Fibroblast of lung (primary cell): Measurements from ENCODE around the gene ZKSCAN4. TPM values are rescaled to one million over a fixed set of nuclear protein-coding genes. Genes with fewer than 3 reads are reported as not detected.

Source experiments
- DNase-seq, 2 donors: peaks; one replicate each; pipeline versions ENCODE4 v3.0.0 to v3.0.0-alpha.2; 2010; ENCODE audit warnings: low read depth in 2 of 2
- H2AFZ ChIP-seq: 2 replicates; pipeline ENCODE4 v1.5.1; 2012; ENCODE audit warnings: low read length, control low read depth, inconsistent platforms
- H3K27ac ChIP-seq: 2 replicates; pipeline ENCODE4 v1.5.1; 2011; ENCODE audit warnings: low read length, control low read depth; ENCODE audit not compliant: insufficient read depth
- H3K27me3 ChIP-seq: 2 replicates; pipeline ENCODE4 v1.5.1; 2011; ENCODE audit warnings: mild to moderate bottlenecking, low read length; ENCODE audit not compliant: control insufficient read depth, insufficient read depth
- H3K36me3 ChIP-seq: 2 replicates; pipeline ENCODE4 v1.5.1; 2011; ENCODE audit warnings: low read length; ENCODE audit not compliant: control insufficient read depth, insufficient read depth
- H3K4me1 ChIP-seq: 2 replicates; pipeline ENCODE4 v1.5.1; 2011; ENCODE audit warnings: low read length; ENCODE audit not compliant: control insufficient read depth, insufficient read depth; ENCODE audit errors: extremely low read depth
- H3K4me2 ChIP-seq: 2 replicates; pipeline ENCODE4 v1.5.1; 2011; ENCODE audit warnings: low read length, control low read depth; ENCODE audit not compliant: insufficient read depth; ENCODE audit errors: extremely low read depth
- H3K4me3 ChIP-seq, 4 experiments: fragments of 200-600 bp in 1 of 4; sonication (generic) in 1 of 4; replicated peaks in 1 of 4; 2 replicates each; pipeline ENCODE4 v1.5.1; 2011 to 2016; ENCODE audit warnings: low read length in 4 of 4, low read depth in 3 of 4, mild to moderate bottlenecking in 3 of 4, control low read depth in 2 of 4, inconsistent platforms in 1 of 4, mixed read lengths in 1 of 4; ENCODE audit not compliant: insufficient read depth in 1 of 4; ENCODE audit errors: control extremely low read depth in 1 of 4
- H3K79me2 ChIP-seq: 2 replicates; pipeline ENCODE4 v1.5.1; 2012; ENCODE audit warnings: mild to moderate bottlenecking, low read length, inconsistent platforms; ENCODE audit not compliant: control insufficient read depth, insufficient read depth
- H3K9ac ChIP-seq: 2 replicates; pipeline ENCODE4 v1.5.1; 2011; ENCODE audit warnings: mild to moderate bottlenecking, low read length, control low read depth; ENCODE audit not compliant: insufficient read depth
- H3K9me3 ChIP-seq: 2 replicates; pipeline ENCODE4 v1.5.1; 2012; ENCODE audit warnings: low read depth, low read length; ENCODE audit not compliant: control insufficient read depth, insufficient read depth
- H4K20me1 ChIP-seq: 2 replicates; pipeline ENCODE4 v1.5.1; 2011; ENCODE audit warnings: low read length; ENCODE audit not compliant: control insufficient read depth, insufficient read depth; ENCODE audit errors: extremely low read depth
- EZH2 ChIP-seq: IDR thresholded peaks from 2 replicates; pipeline ENCODE4 v1.5.1; 2012; ENCODE audit warnings: low read length, control low read depth, mild to moderate bottlenecking; ENCODE audit errors: missing control alignments
- polyA plus RNA-seq, 2 donors: library from polyadenylated mRNA; depleted of rRNA in 1 of 2; stranded (reverse) in 1 of 2; unstranded in 1 of 2; fragments of >200 nt; gene quantifications; 2 replicates each; pipeline ENCODE4 v1.2.1, GENCODE V29; 2011 to 2012; ENCODE audit warnings: missing spikeins in 1 of 2
- total RNA-seq: library from RNA; depleted of rRNA; stranded (reverse); fragments of >200 nt; gene quantifications from 2 replicates; pipeline ENCODE4 v1.2.1, GENCODE V29; 2014
- TF ChIP-seq, protein P1 (sequence below), 2 donors: IDR thresholded peaks in 1 of 2; conservative IDR thresholded peaks in 1 of 2; 1 replicate in 1 of 2; 2 replicates in 1 of 2; pipeline ENCODE4 v1.5.1; 2011 to 2012; ENCODE audit warnings: low read length in 2 of 2, control low read depth in 1 of 2, inconsistent platforms in 1 of 2, low read depth in 1 of 2, mild to moderate bottlenecking in 1 of 2

ZKSCAN4 gene
- total and polyA plus RNA-seq, 2 donors (not counting 1 experiment from before 2014, with no cell fraction given): 4.4 to 7.3 TPM

GRCh38 chr6:28251661-28252008 lies 434 bp downstream of the ZKSCAN4 start:
- Histone ChIP-seq H3K9me3 (no peaks in the 10 kb centered on the region), H3K4me1 (peaks cover 3% of the 10 kb centered on the region), H3K4me2 (peak overlapping the region; percentile 74), H3K9ac (peak overlapping the region; percentile 76), H3K79me2 (peaks cover 10% of the 10 kb centered on the region), H4K20me1 (no peaks in the 10 kb centered on the region), H3K4me3 (peak overlapping the region; percentile 86 to 94 (median 88)), H3K27me3 (no peaks in the 10 kb centered on the region), H2AFZ (peak overlapping the region; percentile 96), H3K36me3 (peaks cover 1% of the 10 kb centered on the region), H3K27ac (peak overlapping the region; percentile 11)
- no peak for TF ChIP-seq EZH2
- peak; percentile 3 to 17 for DNase-seq

DNA sequence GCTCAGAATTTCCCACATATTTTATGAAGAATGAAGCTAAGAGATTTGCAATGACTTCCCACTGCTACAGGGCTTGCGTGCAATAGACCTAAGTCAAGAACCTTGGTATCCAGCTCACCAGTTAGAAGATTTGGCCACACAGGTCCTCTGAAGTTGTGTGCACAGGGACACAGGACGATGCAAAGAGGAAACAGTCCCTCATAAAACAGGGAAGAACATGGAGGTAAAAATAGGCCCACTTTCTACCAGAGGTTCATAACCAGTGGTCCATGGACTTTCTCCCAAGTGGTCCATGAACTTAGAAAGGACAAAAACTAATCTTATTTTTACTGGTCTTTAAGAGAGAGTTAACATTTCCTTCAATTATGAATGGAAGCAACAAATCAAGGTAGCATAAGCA lies 1.3 kb downstream of the ZKSCAN4 start:
- Histone ChIP-seq H3K4me2 (peak overlapping the region; percentile 87), H2AFZ (no peak overlapping the region), H3K9me3 (no peaks in the 10 kb centered on the region), H3K4me3 (peak overlapping the region; percentile 86 to 94 (median 88)), H3K9ac (no peak overlapping the region), H3K4me1 (peaks cover 3% of the 10 kb centered on the region), H4K20me1 (no peaks in the 10 kb centered on the region), H3K36me3 (peaks cover 2% of the 10 kb centered on the region), H3K27me3 (no peaks in the 10 kb centered on the region), H3K79me2 (peaks cover 10% of the 10 kb centered on the region), H3K27ac (no peak overlapping the region)
- DNase-seq: no peak
- TF ChIP-seq, protein P1, sequence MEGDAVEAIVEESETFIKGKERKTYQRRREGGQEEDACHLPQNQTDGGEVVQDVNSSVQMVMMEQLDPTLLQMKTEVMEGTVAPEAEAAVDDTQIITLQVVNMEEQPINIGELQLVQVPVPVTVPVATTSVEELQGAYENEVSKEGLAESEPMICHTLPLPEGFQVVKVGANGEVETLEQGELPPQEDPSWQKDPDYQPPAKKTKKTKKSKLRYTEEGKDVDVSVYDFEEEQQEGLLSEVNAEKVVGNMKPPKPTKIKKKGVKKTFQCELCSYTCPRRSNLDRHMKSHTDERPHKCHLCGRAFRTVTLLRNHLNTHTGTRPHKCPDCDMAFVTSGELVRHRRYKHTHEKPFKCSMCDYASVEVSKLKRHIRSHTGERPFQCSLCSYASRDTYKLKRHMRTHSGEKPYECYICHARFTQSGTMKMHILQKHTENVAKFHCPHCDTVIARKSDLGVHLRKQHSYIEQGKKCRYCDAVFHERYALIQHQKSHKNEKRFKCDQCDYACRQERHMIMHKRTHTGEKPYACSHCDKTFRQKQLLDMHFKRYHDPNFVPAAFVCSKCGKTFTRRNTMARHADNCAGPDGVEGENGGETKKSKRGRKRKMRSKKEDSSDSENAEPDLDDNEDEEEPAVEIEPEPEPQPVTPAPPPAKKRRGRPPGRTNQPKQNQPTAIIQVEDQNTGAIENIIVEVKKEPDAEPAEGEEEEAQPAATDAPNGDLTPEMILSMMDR (conservative IDR thresholded peaks at IDR 0.05 in 1 of 2, IDR thresholded peaks at IDR 0.05 in 1 of 2; ENCODE audit: low read depth in 1 of 2, low read length in 2 of 2): no peak
- no peak for TF ChIP-seq EZH2

GRCh38 chr6:28248916-28249315 lies 3.2 kb downstream of the ZKSCAN4 start:
- Histone ChIP-seq H3K36me3 (peaks cover 5% of the 10 kb centered on the region), H2AFZ (no peak overlapping the region), H3K79me2 (peaks cover 10% of the 10 kb centered on the region), H3K27ac (no peak overlapping the region), H3K27me3 (no peaks in the 10 kb centered on the region), H3K9ac (no peak overlapping the region), H3K4me1 (peaks cover 3% of the 10 kb centered on the region), H4K20me1 (no peaks in the 10 kb centered on the region), H3K4me3 (no peak overlapping the region), H3K9me3 (no peaks in the 10 kb centered on the region), H3K4me2 (no peak overlapping the region)
- TF ChIP-seq, protein P1 (conservative IDR thresholded peaks at IDR 0.05 in 1 of 2, IDR thresholded peaks at IDR 0.05 in 1 of 2; ENCODE audit: low read depth in 1 of 2, low read length in 2 of 2): no peak
- TF ChIP-seq EZH2: no peak
- DNase-seq: no peak
